DMS79 (cell line): Measurements from ENCODE around the gene FBXO36.

Experiments used
- DNase-seq: peaks from one replicate; lab custom pipeline; 2025; lab: John Stamatoyannopoulos, UW

FBXO36 gene

DNA sequence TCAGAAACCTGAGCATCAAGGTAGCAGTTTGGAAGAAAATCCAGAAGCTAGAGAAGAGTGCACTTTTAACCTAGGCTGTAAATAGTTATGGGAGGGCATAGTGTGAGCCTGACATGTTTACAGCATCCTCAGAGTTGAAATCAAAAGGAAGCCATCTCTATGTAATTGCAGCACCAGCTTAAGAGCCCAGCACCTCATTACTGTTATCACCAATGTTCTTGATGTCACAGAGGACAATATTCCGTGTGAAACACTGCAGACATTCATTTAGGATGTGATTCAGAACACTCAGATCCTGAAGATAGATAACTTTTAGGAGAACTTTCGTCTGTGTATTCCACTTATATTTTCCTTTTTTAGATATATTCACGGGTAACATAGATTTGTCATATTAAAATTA is 48.1 kb downstream of the FBXO36 start:
- DNase-seq, result no peak

- no peak for DNase-seq
Measured at GRCh38 chr2:229971298-229971790, 49.0 kb downstream of the FBXO36 start.

DNA sequence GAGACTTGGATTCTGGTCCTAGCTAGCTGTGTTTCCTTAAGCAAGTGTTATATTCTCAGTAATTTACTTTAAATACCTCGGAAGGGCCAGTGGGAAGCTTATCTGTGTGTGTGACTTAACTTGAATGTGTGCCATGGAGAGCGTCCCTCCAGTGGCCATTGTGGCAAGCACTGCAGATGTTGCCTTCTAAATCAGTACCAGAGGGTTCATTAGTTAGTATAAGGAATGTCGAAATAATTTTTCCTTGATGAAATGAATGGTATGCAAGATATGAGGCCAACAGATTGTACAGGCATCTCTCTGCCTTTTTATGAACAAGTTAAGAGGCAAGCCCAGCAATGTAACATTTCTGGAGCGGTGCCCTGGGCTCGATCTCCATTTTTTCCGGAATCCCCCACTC is 52.0 kb downstream of the FBXO36 start:
- DNase-seq, result no peak

GRCh38 chr2:229980431-229981184 is 58.3 kb downstream of the FBXO36 start:
- no peak for DNase-seq

DNA sequence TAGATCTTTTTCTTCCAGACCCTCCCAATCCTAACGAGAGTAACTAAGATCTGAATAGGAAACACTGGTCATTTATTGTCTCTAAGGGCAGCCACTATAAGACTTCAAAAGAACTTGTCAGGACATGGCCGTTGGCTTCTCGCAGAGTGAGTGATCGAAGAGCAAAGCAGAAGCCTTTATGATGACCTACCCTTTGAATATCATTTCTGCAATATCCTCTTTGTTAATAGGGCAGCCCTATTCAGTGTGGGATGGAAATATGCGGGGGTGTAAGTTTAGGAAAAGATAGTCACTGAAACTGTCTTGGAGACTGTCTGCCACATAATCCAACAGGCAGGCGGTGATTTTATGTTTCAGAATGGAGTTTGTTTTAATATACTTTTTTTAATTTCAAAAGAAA is 70.9 kb downstream of the FBXO36 start:
- no peak for DNase-seq

DNA sequence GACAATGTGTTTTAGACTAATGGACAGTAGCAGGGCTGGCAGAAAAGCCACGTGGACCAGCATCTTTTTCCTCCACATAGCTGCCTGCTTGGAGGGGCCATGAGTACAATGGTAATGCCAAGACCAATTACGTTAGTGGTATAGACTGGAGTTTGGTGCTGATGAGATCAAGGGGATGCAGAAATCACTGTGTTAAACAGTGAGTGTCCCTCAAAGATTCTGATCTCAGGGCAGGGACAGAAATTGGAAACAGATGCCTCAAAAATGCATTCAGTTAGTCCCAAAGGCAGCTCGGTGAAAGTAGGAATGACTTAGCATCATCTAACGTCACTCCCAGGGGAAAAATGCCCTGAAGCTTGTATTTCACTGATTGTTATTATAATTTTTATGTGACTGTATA is 74.0 kb downstream of the FBXO36 start:
- no peak for DNase-seq

GRCh38 chr2:229997565-229997964 is 75.3 kb downstream of the FBXO36 start:
- DNase-seq, result no peak

GRCh38 chr2:230000118-230000841 is 78.0 kb downstream of the FBXO36 start:
- DNase-seq, result no peak

DNA sequence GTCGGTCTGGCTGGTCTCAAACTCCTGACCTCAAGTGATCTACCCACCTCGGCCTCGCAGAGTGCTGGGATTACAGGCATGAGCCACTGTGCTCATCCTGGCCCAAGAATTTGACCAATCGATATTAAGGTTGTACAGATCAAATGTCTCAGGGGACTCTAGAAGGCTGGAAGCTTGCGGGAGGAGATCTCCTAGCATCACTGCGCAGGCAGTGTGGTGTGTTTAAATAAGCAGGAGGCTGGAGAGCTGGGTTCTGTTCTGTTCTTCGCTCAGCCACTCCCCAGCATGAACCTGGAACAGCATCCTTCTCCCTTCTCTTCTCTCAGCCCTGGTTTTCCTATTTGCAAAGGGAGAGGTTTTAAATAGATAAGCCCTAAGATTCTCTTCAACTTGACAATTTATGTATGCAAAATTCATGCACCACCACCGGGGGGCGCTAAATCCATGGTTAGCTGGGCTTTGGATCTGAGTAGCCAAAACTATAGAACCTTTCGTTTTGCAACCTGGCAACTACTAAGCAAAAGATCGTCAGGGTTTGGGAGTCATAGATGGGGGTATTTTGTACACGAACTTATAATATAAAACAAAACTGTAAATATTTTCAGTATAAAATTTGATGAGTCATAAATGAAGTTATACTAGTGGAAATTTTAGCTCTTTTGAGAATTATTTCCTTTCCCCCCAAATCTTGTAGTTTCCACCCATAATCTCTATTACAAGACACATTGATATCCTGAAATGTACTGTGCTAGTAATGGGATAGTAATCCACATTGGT is 85.8 kb downstream of the FBXO36 start:
- DNase-seq, result peak; percentile 28

GRCh38 chr2:230008708-230009066 is 86.4 kb downstream of the FBXO36 start:
- DNase-seq, result no peak

DNA sequence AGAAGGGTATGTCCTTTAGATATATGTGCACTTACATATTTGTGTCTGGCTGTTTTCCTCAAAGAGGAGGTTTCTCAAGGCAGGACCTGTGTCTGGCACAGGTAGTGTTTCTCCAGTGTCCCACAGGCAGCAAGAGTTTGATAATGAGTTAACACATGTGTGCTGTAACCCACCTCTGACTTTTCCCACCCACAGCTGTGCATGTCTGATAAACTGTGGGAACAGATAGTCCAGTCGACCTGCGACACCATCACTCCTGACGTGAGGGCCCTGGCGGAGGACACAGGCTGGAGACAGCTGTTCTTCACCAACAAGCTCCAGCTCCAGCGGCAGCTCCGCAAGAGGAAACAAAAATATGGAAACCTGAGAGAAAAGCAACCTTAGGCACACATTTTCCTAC is 88.2 kb downstream of the FBXO36 start:
- no peak for DNase-seq

DNA sequence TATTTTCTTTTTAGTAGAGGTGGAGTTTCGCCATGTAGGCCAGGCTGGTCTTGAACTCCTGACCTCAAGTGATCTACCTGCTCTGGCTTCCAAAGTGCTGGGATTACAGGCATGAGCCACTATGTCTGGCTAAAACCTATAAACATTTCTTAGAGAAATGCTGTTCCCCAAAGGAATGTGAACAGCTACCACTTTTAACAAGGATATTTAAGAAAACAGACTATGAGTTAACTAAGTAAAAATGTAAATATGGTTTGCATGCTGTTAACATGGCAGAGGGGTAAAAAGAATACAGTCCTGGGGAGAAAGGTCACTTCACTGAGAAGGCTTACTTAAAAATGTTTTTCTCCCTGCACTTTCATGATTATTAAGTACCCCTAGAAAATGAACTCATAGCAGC is 89.3 kb downstream of the FBXO36 start:
- DNase-seq, result no peak

- DNase-seq, result peak; percentile 13
Measured at GRCh38 chr2:230012267-230012884, 90.1 kb downstream of the FBXO36 start.

GRCh38 chr2:230016844-230017243 is 94.5 kb downstream of the FBXO36 start:
- DNase-seq, result no peak

DNA sequence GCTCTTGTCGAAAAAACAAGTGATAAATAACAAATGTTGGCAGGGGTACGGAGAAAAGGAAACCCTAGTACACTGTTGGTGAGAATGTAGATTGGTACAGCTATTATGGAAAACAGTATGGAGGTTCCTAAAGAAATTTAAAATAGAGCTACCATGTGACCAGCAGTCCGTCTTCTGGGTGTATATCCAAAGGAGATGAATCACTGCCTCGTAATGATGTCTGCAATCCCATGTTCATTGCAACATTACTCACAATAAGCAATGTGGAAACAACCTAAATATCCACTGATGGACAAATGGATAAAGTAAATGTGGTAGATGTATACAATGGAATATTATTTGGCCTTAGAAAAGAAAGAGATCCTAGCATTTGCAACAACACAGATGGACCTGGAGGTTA is 95.8 kb downstream of the FBXO36 start:
- no peak for DNase-seq

DNA sequence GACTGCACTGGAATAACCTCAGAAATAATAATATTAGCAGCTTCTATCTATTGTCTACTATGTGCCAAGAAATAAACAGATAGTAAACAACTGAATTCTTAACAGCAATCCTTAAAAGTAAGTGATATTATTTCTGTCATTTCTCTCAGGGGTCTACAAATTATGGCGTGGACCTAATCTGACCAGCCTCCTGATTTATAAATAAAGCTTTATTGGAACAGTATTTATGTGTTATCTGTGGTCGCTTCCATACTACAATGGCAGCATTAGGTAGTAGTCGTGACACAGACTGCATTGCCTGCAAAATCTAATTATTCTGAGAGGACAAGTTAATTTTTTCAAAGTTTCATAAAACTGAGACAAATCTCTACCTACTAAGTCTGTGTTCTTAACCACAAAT is 97.4 kb downstream of the FBXO36 start:
- DNase-seq, result no peak

DNA sequence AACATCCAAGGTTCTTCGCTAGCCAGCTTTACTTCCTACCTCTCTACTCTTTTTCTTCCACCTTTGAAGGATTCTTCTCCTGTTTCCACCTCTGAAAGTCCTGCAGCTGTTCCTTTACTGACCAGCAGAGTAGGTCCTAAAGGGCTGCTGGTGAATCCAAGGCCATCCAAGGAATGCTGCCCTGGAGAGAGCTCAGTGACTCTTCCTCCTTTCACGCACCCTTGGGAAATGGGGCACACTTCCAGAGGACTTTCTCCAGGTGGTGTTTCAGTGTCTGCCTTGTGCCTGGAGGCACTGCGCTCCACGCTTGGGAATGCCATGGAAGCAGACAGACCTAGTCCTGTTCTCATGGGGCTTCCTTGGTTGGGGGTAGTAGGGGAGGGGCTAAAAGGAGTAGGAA is 101.0 kb downstream of the FBXO36 start:
- DNase-seq, result no peak

DNA sequence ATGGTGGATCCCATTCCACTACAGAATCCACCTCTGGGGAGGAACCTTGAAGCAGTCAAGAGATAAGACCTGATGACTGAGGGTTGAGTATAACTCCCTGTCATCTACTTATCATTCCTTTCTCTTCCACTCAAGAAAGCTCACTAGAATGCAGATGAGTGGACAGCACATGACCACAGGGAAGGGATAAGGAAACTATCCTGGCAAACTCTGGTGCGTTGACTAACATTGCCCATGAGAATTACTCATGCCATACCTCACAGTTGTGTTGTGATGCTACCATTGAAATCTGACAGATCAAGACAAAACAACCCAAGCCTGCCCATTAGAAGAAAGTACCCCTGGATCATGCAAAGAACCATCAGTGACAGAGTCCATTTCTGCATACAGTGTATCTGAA is 119.9 kb downstream of the FBXO36 start:
- no peak for DNase-seq

- DNase-seq, result no peak
Measured at GRCh38 chr2:230043025-230043424, 120.7 kb downstream of the FBXO36 start.

DNA sequence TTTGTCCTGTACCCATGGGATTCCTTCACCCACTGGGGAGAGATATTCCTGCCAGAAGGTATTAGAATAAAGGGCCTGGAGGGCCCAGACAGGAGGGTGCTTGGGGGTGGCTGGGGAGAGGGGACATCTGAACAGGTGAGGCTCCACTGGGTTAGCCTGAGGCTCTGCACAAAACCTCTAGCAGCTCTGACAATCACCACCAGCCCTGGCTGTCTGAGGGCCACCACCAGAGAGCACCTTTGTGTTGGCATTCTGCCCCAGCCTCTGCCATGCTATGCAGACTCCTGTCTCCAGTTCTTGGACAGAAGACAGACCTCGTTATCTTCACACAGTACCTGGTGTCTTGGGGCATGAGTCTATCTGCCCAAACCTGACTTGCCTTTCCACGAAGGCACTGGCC is 121.2 kb downstream of the FBXO36 start:
- DNase-seq, result no peak

DNA sequence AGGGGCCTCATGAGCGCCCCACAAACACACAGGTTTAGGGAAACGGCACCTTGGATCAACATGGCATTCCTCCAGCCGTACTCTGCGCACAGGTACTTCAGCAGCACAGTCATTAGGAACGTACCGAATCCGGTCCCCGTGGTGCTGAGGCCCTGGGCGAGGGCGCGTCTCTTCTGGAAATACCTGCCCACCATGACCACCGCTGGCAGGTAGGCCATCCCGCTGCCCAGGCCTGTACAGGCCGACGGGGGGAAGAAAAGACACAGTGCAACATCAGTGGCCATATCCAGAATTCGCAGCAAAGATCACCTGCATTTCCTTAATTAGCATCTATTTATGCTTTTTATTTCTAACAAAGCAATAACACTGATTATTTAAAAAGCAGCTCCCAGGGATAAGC is 124.2 kb downstream of the FBXO36 start:
- no peak for DNase-seq

DNA sequence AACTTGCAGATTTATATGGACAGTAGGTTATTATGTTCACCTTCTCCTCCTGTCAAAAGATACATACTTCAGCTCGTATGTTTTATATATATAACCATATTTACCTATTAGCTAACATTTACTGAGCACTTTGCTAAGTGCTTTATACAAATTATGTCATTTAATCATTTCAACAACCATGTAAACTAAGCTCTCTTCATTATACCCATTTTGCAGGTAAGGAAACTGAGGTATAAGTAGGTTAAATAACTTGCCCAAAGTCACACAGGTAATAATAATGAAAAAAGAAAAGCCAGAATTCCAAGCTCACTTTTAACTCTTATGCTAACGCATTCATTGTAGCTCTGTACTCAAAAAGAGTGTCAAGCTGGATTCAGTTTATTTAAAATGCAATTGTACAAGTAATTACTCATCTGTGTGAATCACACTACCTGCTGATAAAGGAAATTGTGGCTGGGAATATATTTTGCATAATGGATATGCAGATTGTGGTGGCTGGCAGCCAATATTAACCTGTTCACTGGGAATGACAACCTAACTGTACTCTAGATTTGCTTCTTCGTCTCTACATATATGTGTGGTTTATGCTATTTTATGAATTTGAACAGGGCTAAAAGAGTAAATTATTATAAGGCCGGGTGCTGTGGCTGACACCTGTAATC is 125.8 kb downstream of the FBXO36 start:
- DNase-seq, result no peak
